ENCODE results near the gene SH2B3.

- no peak for TF ChIP-seq POLR2A (IDR thresholded peaks at IDR 0.05)
- TF ChIP-seq CTCF (IDR thresholded peaks at IDR 0.05), result peak in 2 of 6 experiments; percentile 8 to 11
Observed at GRCh38 chr12:111444925-111445725, 39.4 kb downstream of the SH2B3 start.

Measured in esophagus squamous epithelium (tissue), 4 donors.